Measurements from ENCODE around the gene SPG7.

DNA sequence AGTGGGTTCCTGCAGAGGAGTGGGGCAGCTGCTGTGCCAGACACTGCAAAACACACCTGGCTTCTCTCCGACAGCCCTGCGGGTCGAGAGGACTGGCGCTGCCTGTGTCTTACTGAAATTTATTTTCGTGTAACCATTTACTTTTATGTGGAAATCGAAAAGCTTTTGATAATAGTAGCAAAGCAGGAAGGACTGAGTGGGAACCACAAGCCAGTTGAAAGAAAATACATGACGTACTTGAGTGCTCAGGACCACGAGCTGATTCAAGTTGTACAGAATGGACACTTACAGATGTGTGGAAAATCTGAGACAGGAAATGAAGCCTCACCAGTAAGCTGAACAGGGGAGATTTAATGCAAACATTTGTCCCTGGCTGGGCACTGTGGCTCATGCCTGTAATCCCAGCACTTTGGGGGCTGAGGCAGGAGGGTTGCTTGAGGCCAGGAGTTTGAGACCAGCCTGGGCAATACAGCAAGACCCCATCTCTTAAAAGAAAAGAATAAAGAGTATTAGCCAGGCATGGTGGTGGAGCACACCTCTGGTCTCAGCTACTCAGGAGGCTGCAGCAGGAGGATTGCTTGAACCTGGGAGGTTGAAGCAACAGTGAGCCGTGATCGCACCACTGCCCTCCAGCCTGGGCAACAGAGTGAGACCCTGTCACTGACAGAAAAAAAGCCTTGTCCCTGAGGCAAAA is 41.0 kb downstream of the SPG7 start:
- TF ChIP-seq, protein P1, sequence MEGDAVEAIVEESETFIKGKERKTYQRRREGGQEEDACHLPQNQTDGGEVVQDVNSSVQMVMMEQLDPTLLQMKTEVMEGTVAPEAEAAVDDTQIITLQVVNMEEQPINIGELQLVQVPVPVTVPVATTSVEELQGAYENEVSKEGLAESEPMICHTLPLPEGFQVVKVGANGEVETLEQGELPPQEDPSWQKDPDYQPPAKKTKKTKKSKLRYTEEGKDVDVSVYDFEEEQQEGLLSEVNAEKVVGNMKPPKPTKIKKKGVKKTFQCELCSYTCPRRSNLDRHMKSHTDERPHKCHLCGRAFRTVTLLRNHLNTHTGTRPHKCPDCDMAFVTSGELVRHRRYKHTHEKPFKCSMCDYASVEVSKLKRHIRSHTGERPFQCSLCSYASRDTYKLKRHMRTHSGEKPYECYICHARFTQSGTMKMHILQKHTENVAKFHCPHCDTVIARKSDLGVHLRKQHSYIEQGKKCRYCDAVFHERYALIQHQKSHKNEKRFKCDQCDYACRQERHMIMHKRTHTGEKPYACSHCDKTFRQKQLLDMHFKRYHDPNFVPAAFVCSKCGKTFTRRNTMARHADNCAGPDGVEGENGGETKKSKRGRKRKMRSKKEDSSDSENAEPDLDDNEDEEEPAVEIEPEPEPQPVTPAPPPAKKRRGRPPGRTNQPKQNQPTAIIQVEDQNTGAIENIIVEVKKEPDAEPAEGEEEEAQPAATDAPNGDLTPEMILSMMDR (IDR thresholded peaks at IDR 0.05) = no peak
- TF ChIP-seq POLR2A (IDR thresholded peaks at IDR 0.05) = no peak

Data from right lobe of liver (tissue), 4 donors.